Measurements from ENCODE around the gene HMCN1.
"Not testable (repeated sequence)": the region's sequence is repeated elsewhere in the genome, so short reads cannot be mapped to it uniquely, and the experiment has no call there.

HMCN1 gene

GRCh38 chr1:185741551-185741950 is 7.4 kb downstream of the HMCN1 start:
- peak; percentile 79 for DNase-seq (ENCODE audit: low read depth)

DNA sequence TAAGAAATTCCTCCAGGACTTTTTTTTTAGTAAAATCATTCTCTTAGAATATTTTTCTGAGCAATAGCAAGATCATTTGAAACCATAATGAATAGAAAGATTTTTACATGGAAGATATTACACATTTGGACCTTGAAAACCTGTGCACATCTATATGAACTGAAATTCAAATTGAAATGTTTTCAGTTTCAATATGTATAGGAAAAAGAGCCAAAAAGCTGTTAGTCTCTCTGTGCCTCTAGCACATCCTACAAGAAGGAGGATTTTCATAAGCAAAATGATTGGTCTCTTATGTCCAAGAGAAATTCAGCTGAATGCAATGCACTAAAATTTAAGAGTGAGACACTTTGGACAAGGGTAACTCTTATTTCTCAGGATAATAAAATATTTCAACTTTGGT is 8.2 kb downstream of the HMCN1 start:
- DNase-seq (ENCODE audit: low read depth): no peak

- DNase-seq (ENCODE audit: low read depth): no peak
These were observed 11.0 kb downstream of the HMCN1 start for GRCh38 chr1:185745165-185745564.

- no peak for DNase-seq (ENCODE audit: low read depth)
These were observed 24.9 kb downstream of the HMCN1 start for GRCh38 chr1:185759061-185759460.

GRCh38 chr1:185761841-185762240 is 27.6 kb downstream of the HMCN1 start:
- no peak for DNase-seq (ENCODE audit: low read depth)

DNA sequence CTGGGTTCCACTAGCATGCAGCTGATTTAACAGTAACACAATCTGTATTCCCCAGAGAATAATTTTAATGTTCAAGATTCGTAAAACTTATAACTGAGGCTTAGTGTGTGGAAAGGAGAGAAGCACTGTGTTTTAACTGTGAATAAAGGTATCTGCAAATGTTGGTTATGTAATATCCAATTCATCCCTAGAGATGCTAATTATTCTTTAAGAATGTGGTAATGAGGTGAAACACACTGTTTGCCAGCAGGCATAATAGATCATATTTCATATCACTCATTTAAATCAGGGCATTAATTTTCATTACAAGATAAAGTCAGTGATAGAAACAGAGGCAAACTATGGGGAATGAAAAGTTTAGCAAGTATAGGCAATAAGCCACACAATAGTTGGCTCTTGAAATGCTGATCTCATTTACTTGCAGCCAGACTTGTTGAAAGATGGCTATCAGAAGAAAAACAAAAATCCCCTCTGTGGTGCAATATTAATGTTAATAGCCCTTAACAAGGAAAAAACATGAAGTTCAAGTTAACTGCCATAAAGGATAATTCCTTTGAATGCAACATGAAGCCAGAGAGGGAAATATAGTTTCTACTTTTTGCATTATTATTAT is 33.4 kb downstream of the HMCN1 start:
- no peak for DNase-seq (ENCODE audit: low read depth)

DNA sequence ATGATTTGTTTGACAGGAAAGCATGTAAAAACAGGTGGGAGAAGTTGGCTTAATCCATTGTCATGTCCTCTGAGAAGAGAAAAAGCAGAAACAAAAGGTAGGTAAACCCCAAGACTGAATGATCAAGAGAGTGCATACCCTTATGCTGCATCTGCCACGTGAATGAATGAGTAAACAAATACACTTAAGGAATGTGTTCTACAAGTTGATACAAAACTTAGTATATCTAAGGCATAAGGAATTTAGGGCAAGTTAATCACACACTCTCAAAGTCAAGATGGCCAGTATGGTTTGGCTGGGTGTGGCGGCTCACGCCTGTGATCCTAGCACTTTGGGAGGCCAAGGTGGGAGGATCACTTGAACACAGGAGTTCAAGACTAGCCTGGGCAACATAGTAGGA is 34.2 kb downstream of the HMCN1 start:
- no peak for DNase-seq (ENCODE audit: low read depth)

DNA sequence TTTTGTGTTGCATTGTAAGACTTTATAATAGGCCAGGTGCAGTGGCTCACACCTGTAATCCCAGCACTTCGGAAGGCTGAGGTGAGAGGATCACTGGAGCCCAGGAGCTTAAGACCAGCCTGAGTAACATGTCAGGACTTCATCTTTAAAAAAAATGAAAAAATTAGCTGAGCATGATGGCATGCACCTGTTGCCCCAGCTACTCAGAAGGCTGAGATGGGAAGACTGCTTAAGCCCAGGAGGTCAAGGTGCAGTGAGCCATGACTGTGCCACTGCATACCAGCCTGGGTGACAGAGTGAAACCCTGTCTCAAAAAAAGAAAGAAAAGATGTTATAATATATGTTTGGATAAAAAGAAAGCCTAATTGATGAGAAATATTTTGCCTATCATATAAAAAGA is 34.9 kb downstream of the HMCN1 start:
- no peak for DNase-seq (ENCODE audit: low read depth)

- DNase-seq (ENCODE audit: low read depth): no peak
These were observed 40.2 kb downstream of the HMCN1 start for GRCh38 chr1:185774394-185774793.

GRCh38 chr1:185775501-185775900 is 41.3 kb downstream of the HMCN1 start:
- DNase-seq (ENCODE audit: low read depth): no peak

DNA sequence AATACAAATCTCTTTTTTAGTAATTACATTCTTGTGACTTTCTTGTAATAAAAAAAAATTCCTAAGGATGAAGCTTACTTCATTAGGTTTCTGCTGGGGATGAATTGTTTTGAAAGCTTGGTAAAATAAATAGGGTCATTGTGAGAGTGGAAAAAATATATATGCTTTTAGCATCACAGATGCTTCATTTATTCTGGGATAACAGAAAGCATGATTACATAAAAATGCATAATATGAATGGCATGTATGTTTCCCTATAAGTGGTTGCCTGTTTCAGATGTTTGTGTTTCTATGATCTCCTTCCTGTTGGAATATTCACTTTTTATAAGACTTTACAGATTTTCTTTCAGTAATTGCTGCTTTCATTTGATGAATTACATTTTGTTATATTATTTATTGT is 42.3 kb downstream of the HMCN1 start:
- no peak for DNase-seq (ENCODE audit: low read depth)

- not testable (repeated sequence) for DNase-seq (ENCODE audit: low read depth)
These were observed 49.7 kb downstream of the HMCN1 start for GRCh38 chr1:185783860-185784259.

DNA sequence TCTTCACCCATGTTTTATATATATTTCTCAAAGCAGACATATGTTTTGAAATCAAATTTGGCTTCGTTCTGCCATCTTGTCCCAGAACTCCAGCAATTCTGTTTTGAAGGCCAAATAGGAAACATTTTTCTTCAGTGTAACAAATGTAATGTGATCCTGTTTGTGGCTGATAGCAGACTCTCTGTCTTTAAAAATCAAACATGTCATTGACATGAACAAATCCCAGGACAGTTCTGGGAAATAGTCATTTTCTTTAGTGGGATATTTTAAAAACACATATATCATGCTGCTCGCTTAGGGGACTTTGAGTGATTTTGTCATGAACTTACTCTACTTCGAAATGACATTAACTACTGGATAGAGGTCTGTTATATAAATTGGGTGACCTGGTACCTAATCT is 51.4 kb downstream of the HMCN1 start:
- no peak for DNase-seq (ENCODE audit: low read depth)

GRCh38 chr1:185786524-185786923 is 52.3 kb downstream of the HMCN1 start:
- DNase-seq (ENCODE audit: low read depth): peak; percentile 91

GRCh38 chr1:185787238-185787637 is 53.0 kb downstream of the HMCN1 start:
- DNase-seq (ENCODE audit: low read depth): no peak

DNA sequence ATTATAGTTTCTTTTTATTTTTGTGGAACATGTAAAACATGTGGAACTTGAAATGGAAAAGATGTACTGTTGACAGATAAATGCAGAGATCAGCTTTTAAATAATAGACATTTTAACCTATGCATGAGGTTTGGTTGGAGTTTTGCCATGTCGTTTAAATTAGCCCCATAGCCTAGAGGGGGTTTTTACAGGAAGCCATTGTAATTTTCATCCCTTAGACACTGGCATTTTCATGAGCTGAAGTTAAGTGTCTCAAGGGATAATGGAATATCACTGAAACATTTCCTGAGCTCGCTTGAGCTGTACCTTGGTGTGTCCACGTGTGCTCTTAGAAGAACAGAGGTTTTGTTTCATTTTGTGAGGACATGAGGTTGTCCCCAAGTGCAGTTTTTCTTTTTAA is 54.2 kb downstream of the HMCN1 start:
- DNase-seq (ENCODE audit: low read depth): no peak

- DNase-seq (ENCODE audit: low read depth): no peak
These were observed 55.5 kb downstream of the HMCN1 start for GRCh38 chr1:185789501-185790193.

DNA sequence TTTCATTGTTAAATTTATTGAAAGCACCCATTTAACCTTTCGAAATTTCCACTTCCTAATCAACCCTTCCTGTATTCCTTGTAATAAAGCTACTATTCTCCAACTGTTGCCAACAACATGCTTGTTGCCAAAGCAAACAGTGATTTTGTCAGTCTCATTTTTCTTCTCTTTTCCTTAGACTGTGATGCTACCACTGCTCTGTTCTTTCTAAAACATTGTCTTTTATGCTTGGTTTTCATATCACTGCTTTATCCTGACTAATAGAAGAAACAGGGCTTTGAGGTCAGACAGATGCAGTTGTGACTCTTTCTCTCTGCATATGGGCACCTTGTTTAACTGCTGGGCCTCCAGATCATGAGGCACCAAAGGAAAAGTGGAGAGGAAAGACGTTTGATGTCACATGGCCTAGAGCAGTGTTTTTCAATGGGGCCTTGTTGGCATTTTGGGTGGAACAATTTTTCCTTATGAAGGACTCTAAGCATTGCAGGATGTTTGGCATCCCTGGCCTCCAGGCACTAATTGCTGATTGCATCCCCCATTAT is 56.1 kb downstream of the HMCN1 start:
- peak; percentile 61 for DNase-seq (ENCODE audit: low read depth)

GRCh38 chr1:185792040-185792439 is 57.8 kb downstream of the HMCN1 start:
- no peak for DNase-seq (ENCODE audit: low read depth)

- DNase-seq (ENCODE audit: low read depth): not testable (repeated sequence)
These were observed 60.3 kb downstream of the HMCN1 start for GRCh38 chr1:185794495-185794894.

GRCh38 chr1:185795181-185795580 is 61.0 kb downstream of the HMCN1 start:
- DNase-seq (ENCODE audit: low read depth): peak; percentile 89

DNA sequence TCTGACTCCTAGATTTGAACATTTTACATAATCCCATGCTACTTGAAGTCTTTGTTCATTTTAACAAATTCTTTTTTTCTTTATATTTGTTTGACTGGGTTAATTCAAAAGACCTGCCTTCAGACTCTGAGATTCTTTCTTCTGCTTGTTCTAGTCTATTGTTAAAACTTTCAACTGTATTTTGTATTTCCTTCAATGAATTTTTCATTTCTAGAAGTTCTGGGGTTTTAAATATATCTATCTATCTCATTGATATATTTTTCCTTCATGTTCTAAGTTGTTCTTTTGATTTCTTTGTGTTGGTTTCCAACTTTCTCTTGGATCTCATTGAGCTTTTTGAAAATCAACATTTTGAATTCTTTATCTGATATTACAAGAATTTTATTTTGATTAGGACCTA is 64.3 kb downstream of the HMCN1 start:
- no peak for DNase-seq (ENCODE audit: low read depth)

GRCh38 chr1:185803241-185803640 is 69.0 kb downstream of the HMCN1 start:
- no peak for DNase-seq (ENCODE audit: low read depth)

- DNase-seq (ENCODE audit: low read depth): no peak
These were observed 70.0 kb downstream of the HMCN1 start for GRCh38 chr1:185804206-185804605.

All from GM04503 (cell line).